Activated CD8-positive, alpha-beta memory T cell treated with anti-CD3 and anti-CD28 coated beads, Interleukin-2, amount 50 U/mL, for 48 hours (primary cell): Measurements from ENCODE around the gene PFDN2.
A peak's percentile ranks its signal among the peaks of the same experiment; 100 is the strongest.

Source experiments
- DNase-seq: peaks from one replicate; pipeline ENCODE4 v3.0.0-alpha.2; 2020

The PFDN2 gene

DNA sequence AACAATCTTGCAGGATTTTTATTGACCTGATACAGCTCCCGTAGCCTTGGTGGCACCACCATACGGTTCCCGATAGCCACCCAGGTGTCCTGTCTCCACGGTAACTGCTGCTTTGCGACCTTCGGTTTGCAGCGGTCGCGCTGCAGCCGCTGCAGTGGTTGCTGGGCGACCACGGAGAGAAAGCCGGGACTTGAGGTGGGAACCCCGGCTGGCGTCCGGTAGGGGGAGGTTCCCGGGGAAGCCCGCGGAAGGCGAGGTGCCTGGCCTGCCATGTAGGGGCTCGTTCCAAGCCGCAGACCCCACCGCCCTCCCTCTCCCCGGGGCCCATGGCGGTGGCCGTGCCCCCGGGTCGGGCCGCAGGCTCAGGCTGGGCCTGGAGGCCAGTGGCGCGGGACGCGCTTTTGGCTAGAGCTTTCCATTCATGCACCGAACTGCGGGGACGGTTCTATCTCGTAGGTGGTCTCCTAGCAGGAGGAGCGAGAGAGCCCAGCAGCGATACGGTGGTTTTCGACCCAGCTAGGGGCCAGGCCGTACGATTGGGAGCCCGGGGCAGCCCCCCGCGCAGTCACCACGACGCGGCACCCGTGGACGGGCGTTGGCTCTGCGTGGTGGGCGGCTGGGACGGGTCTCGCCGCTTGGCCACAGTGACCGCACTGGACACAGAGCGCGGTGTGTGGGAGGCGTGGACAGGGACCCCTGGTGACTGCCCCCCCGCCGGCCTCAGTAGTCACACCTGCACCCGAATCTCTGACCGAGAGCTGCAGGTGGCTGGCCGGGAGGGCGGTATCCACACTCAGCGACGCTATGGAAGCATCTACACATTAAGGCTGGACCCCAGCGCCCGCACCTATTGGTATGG, 19.4 kb downstream of the PFDN2 start, which contains the start of gene KLHDC9:
KLHDC9 (plus strand) TSS at position 152 of the 859 bp plus-strand sequence; CDS start at position 327, 175 bp downstream.
- peak; percentile 85 for DNase-seq

DNA sequence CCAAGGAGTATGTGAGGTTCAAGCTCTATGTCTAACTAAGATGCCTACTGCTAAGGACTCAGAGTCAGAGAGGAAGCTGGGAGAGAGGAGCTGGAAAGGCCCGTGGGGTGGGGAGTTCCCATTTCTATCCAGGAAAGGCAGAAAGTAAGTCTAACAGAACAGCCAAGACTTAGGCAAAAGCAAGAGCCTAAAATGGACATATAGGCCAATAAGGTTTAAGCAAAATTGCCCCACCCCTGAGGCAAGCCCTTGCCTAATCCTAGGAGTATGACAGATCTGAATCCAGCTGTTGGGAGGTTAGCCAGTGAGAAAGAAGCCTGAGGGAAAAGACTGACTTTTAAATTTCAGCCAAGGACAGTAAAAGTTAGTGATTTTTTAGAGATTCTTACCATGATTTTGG, 21.3 kb downstream of the PFDN2 start:
- DNase-seq = no peak

GRCh38 chr1:161096015-161096414, 21.8 kb downstream of the PFDN2 start:
- no peak for DNase-seq

- no peak for DNase-seq
Measured at GRCh38 chr1:161095230-161095629, 22.6 kb downstream of the PFDN2 start.

DNA sequence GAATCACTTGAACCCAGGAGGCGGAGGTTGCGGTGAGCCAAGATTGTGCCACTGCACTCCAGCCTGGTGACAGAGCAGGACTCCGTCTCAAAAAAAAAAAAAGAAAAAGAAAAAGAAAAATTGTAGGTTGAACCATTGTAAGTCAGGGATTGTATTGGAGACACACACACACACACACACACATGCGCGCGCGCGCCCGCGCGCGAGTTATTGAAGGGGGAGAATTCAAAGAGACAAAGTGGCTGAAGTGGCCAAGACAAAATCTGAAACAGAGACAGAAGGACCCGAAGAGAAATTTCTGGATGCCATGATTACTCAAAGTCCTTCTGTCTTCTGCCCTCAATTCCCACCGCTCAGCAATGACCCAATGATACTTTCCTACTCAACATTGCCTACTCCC, 23.4 kb downstream of the PFDN2 start:
- no peak for DNase-seq

DNA sequence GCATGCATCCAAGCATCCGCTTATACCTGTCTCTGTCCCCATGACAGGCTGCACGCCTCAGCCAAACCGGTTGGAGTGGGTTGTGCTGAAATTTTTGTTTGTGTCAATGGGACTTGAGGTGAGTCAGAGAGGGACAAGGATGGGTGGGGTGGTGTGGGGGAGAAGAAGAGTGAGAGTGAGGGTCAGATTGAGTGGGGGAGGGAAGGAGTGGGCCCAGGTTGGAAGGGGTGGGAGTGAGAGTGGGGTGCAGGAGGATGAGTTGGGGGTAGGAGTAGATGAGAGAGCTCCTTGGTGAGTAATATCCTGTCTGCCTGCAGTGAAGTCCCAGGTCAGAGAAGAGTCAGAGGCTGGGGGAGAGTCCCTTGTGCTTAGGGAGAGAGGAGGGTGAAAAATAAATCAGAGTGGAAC, 25.2 kb downstream of the PFDN2 start:
- DNase-seq = no peak

DNA sequence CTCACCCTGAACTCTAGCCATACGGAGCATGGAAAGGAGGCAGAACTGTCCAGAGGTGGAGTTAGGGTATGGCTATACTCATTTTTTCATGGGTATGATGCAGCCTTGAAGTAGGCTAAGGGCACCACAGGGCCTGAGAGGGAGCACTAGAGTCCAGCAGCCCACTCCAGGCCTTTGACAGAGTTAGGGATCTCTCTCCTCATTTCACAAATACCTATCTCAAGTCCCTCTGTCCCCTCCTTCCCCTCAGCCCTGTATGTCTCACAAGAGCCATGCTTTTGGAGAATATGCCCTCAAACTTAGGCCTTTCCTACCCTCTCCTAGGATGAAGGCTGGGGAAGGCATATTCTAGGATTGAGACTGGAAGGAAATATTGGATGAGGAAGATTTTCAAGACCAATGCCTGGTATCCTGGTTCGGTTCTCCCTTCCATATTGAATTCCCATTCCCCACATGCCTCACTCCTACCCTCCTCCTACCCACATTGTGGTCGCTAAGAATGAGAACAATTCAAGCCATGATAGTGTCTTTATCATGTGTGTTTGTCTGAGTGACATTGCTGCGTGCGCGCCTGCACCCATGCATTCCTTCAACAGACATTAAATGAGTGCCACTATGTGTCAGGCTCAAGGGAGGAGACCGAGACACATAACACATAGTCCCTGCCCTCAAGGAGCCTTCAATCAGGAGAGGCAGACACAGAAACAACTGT, 25.9 kb downstream of the PFDN2 start:
- no peak for DNase-seq

DNA sequence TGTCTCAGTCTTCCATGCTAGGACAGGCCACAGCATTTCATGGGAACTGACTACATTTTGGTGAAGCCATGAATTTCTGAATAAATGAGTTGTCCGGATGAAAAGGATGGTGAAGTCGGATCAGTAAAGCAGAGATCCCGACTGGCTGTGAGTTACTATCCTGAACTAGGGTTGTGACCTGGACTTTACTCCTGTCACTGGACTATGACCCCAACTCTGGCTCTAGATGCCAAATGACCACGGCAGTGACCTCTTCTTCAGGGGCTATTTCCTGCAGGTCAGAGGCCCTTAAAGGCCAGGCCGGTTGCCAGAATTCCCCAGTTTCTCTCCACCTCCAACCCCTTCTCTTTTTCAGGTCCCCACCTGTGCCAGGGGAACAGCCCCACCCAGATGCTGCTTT, 26.7 kb downstream of the PFDN2 start:
- DNase-seq = no peak

GRCh38 chr1:161090617-161091016, 27.2 kb downstream of the PFDN2 start:
- DNase-seq = no peak

DNA sequence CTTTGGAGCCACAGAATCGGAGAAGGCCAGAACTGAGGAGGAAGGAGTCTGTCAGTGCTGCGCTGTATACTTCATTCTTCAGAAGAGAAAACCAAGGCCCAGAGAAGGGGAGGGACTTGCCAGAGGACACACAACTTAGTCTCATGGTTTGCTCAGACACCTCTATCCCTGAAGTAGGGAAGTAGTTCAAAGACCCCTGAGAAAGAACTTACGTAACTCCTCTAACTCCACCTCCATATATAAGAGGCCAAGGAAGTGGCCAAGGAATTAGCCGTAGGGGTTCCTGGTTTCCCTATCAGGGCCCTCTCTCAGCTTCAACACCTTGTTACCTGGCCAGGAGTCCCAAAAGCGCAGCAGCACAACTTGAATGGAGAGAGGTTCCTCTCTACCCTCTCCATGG, 27.9 kb downstream of the PFDN2 start:
- DNase-seq = no peak

DNA sequence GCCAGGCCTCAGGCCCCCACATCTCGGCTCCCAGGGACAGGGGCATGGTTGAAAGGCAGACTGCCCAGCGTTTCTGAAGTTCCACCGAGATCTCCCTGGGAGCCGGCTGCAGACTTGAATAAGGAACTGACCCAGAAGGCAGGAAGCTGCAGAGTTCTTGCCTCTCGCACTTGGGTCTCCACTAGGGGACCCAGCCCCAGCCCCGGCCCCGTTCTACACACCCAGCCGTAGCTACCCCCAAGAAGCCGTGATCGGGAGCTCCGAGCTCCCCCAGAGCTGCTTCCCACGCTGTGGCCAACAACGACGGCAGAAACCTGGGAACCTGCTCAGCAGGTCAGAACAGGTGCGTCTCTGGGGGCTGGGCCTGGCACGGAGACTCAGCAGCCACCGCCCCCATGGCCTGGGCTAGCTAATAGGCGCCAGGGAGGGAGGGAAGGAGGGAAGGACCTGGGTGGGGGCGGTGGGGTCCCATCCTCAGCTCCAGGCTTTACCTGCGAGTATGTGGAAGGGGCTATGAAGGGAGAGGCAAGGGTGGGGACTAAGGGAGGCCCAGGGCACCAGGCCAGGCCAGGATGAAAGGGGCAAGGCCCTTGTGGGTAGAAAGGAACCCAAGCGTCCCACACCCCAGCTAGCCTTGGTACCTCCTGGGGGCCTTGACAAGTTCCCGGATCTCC, 28.4 kb downstream of the PFDN2 start, which contains the start of gene NECTIN4:
NECTIN4 (minus strand) TSS at position 308 of the 674 bp plus-strand sequence; CDS start at position 46, 262 bp downstream.
- no peak for DNase-seq

DNA sequence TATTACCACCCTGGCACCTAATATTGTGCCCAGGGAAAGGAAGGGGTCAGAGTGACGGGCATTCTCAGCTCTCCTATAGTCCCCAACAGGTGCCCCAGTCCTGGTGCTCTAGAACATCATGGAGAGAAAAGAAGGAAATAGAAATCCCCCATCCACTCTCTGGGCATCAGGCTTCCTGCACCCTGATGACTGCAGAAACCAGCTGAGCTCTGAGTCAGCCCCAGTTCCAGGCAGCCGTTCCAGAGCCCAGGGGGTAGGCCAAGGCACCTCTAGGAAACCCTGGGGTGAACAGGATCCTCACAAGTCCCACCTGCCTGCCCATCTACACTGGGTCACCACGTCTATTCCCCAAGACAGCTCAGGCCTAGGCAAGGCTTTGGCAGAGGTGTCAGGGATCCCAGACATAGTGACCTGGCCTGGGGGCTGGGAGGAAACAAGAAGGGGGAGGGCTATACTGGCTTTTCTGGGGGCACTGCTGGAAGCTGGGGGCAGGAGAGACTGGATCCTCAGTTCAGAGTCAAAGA, 29.2 kb downstream of the PFDN2 start:
- DNase-seq = no peak

GRCh38 chr1:161086457-161086856, 31.4 kb downstream of the PFDN2 start:
- DNase-seq = no peak

DNA sequence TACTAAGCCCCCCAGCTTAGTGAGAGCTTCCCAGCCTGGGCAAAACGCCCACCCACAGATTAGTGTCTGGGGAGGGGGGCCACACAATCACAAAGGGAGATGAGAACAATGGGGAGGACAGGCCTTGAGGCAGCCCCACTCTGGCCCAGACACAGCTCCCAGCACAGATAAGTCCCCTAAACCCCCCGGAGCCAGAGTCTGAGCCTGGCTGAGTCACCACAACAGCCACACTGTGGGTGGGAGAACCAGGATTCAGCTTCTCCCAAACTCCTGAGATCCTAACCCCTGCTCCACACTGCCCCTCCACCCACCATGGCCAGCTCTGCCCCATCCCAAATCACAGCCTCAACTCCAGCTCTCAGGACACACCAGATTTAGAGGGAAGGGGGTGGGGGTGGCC, 32.7 kb downstream of the PFDN2 start:
- no peak for DNase-seq

DNA sequence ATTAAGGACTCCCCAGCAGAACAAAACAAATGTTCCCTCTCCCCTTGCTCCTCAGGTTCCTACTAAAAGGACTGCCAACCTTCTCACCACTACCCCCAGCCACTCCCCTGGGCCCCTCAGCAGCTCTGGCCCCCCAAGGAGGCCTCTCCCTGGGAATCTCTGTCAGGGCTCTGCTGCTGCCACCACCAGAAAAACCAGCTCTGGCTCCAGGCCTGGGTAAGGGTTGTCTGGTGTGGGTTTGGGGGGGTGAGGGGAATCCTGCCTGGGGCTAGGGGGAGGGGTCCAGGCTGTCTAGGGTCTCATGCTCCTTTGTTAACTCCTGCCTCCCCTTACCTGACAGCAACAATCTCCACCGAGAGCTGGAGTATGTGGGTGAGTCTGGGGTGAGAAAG, 33.2 kb downstream of the PFDN2 start:
- no peak for DNase-seq

GRCh38 chr1:161083748-161084596, 33.9 kb downstream of the PFDN2 start:
- no peak for DNase-seq

DNA sequence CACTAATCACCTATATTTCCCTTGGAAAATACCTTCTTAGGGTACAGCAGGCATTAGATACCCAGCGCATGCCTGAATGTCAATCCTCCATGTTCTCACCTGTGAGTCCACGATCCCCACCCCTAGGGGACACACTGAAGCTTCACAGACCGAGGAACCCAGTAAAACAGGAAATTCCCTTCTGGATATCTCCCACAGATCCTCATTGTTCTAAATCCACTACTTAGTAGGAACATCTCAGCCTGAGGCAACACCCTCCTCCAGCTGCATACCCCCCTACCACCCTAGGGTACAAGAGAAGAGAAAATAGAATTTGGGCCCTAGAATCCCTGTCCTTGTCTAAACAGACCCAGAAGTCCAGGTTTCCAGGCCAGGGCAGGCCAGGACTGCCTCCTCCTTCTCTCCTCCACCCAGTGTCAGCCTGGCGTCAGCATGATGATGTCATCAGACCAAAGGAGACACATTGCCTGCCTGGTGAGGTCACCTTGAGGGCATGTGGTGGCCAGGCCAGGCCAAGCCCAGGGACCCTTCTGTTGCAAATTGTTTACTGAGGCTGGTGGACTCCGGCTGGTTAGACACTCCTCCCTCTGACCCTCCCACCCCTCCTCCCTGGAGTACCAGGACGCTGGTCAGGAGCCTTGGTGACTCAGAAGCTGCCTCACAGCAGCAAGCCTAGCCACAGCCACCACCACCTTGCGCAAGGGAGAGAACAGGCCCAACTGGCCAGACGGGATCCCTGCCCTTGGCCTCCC, 34.7 kb downstream of the PFDN2 start:
- DNase-seq = no peak

DNA sequence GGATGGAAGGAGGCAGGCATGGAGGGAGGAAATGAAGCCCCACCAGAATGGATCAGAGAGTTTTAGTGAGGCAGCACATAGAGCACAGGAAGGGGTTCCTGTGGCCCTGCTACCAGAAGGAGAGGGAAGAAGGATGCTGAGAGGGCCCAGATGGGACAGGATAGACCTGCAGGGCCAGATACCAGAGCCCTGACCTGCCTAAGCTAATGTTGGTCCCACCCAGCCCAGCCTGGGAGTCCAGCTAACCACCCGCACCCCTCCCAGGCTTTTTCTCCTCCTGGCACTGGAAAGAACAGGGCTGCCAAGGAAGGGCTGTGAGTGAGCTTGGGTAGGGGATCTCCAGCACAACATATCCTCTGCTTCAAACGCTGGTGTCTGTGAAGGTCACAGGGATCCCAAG, 35.4 kb downstream of the PFDN2 start:
- no peak for DNase-seq

DNA sequence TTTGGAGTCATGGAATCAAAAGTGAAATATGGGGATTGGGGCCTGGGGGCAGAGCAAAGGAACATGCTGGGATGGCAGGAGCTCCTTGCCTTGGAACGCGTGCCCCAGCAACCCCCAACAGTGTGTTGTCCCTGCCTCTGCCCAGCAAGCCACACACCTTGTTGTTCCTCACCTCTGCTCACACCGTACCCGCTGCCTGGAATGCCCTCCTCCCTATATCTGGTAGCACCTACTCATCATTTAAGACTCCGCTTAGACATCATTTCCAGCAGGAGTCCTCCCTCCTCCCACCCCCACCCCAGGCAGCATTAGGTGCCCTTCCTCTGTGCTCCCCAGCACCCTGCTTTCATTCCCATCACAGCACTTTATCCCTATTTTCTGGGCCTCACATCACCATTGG, 36.3 kb downstream of the PFDN2 start:
- DNase-seq = no peak

- DNase-seq = no peak
Measured at GRCh38 chr1:161080441-161081405, 37.1 kb downstream of the PFDN2 start.
